Smooth muscle cell (in vitro differentiated cells): ENCODE results near the gene EIF4G3. TPM values are rescaled to one million over a fixed set of nuclear protein-coding genes. Genes with fewer than 3 reads are reported as not detected.

ENCODE experiments used
- DNase-seq: peaks from one replicate; lab custom pipeline; 2025; ENCODE audit not compliant: unreplicated experiment; lab: John Stamatoyannopoulos, UW
- H2AFZ ChIP-seq: fragments of 200-600 bp; sonication (generic); 2 replicates; pipeline ENCODE4 v1.6.0; 2016; ENCODE audit warnings: antibody characterized with exemption, low read depth, mild to moderate bottlenecking
- H3F3A ChIP-seq: fragments of 200-600 bp; sonication (generic); 2 replicates; pipeline ENCODE4 v1.6.0; 2017; ENCODE audit warnings: antibody characterized with exemption, low read depth
- H3K27ac ChIP-seq: fragments of 200-600 bp; sonication (generic); 2 replicates; pipeline ENCODE4 v1.5.1; 2016; ENCODE audit warnings: low read depth, mild to moderate bottlenecking
- H3K27me3 ChIP-seq: fragments of 200-600 bp; sonication (generic); 2 replicates; pipeline ENCODE4 v1.6.1; 2016; ENCODE audit warnings: low read depth, mild to moderate bottlenecking
- H3K36me3 ChIP-seq: fragments of 200-600 bp; sonication (generic); 2 replicates; pipeline ENCODE4 v1.5.1; 2016; ENCODE audit warnings: low read depth
- H3K4me1 ChIP-seq: fragments of 200-600 bp; sonication (generic); 2 replicates; pipeline ENCODE4 v1.5.1; 2016; ENCODE audit warnings: low read depth
- H3K4me2 ChIP-seq: fragments of 200-600 bp; sonication (generic); 2 replicates; pipeline ENCODE4 v1.6.0; 2016; ENCODE audit warnings: mild to moderate bottlenecking
- H3K4me3 ChIP-seq: fragments of 200-600 bp; sonication (generic); 2 replicates; pipeline ENCODE4 v1.5.1; 2016; ENCODE audit warnings: mild to moderate bottlenecking
- H3K79me2 ChIP-seq: fragments of 200-600 bp; sonication (generic); 2 replicates; pipeline ENCODE4 v1.6.0; 2016; ENCODE audit warnings: low read depth, mild to moderate bottlenecking
- H3K9ac ChIP-seq: fragments of 200-600 bp; sonication (generic); 2 replicates; pipeline ENCODE4 v1.6.0; 2016; ENCODE audit warnings: low read depth
- H3K9me3 ChIP-seq: fragments of 200-600 bp; sonication (generic); replicated peaks from 2 replicates; pipeline ENCODE4 v1.5.1; 2016; ENCODE audit warnings: low read depth
- H4K20me1 ChIP-seq: fragments of 200-600 bp; sonication (generic); 2 replicates; pipeline ENCODE4 v1.6.0; 2016; ENCODE audit warnings: low read depth
- CTCF ChIP-seq: fragments of 200-600 bp; sonication (generic); IDR thresholded peaks from 2 replicates; pipeline ENCODE4 v1.5.1; 2017; ENCODE audit warnings: borderline replicate concordance, mild to moderate bottlenecking, antibody characterized with exemption; ENCODE audit not compliant: insufficient read depth, poor library complexity, severe bottlenecking
- WGBS: methylation state at CpG from one replicate; pipeline ENCODE4 v1.1.7; 2016; ENCODE audit warnings: low lambda C conversion rate; 5-methylcytosine and 5-hydroxymethylcytosine counted together
- polyA plus RNA-seq: library from polyadenylated mRNA; unstranded; fragments of >200 nt; fragmentation: Nextera tagmentation; extraction: Ambion mirVana; gene quantifications from 2 replicates; pipeline ENCODE4 v1.2.1, GENCODE V29; 2016
- total RNA-seq: library from RNA; depleted of rRNA; stranded (reverse); fragments of >200 nt; gene quantifications from 2 replicates; pipeline ENCODE4 v1.2.3, GENCODE V29; 2014

Gene EIF4G3
- total and polyA plus RNA-seq, 2 experiments from 2014 or later, result 31.5 to 49.5 TPM

GRCh38 chr1:21168444-21168843 lies 8.3 kb downstream of the EIF4G3 start:
- H3K36me3 ChIP-seq, result no peaks in the 10 kb centered on the region

DNA sequence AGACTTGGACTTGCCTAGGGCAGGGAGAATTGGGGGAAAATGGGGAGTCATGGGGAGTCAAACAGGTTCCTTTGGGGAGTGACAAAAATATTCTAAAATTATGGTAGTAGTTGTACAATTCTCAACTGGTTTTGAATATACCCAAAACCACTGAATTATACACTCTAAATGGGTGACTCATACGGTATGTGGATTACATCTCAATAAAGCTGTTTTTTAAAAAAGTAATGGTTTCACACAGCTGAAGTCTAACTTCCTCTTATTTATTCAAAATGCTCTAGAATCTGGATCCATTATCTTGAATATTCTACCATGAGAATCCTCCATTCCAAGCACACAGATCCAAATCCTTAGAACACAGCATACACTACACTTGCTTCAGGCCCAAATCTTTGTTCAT lies 11.1 kb downstream of the EIF4G3 start:
- Histone ChIP-seq H3K4me1 (no peaks in the 10 kb centered on the region), H4K20me1 (peaks cover 91% of the 10 kb centered on the region), H3K27ac (no peak overlapping the region)

More at GRCh38 chr1:21168444-21168843, 8.3 kb downstream of the EIF4G3 start:
- H4K20me1 ChIP-seq, result peaks cover 92% of the 10 kb centered on the region
- H3K4me1 ChIP-seq, result no peaks in the 10 kb centered on the region
- H3K4me3 ChIP-seq, result no peak overlapping the region
- no peak overlapping the region for H3K4me2 ChIP-seq
- H2AFZ ChIP-seq, result no peak overlapping the region
- no peak overlapping the region for H3K27ac ChIP-seq
- H3F3A ChIP-seq, result no peaks in the 10 kb centered on the region
- H3K9ac ChIP-seq, result no peak overlapping the region
- H3K9me3 ChIP-seq, result no peaks in the 10 kb centered on the region
- DNase-seq, result no peak
- no peak for TF ChIP-seq CTCF
- H3K27me3 ChIP-seq, result no peaks in the 10 kb centered on the region
- 100% methylated on average over 2 of the region's 2 CpGs for WGBS
- H3K79me2 ChIP-seq, result peaks cover 100% of the 10 kb centered on the region

GRCh38 chr1:21165076-21165475 lies 11.6 kb downstream of the EIF4G3 start:
- H2AFZ ChIP-seq, result no peak overlapping the region
- no peaks in the 10 kb centered on the region for H3K27me3 ChIP-seq
- H3K9ac ChIP-seq, result no peak overlapping the region
- H3K79me2 ChIP-seq, result peaks cover 100% of the 10 kb centered on the region
- no peak for DNase-seq
- H3K4me2 ChIP-seq, result no peak overlapping the region
- no peaks in the 10 kb centered on the region for H3F3A ChIP-seq
- no peak overlapping the region for H3K27ac ChIP-seq
- TF ChIP-seq CTCF, result no peak
- H3K9me3 ChIP-seq, result no peaks in the 10 kb centered on the region
- no peaks in the 10 kb centered on the region for H3K36me3 ChIP-seq
- H3K4me3 ChIP-seq, result no peak overlapping the region
- no peaks in the 10 kb centered on the region for H3K4me1 ChIP-seq
- H4K20me1 ChIP-seq, result peaks cover 89% of the 10 kb centered on the region
- 99% methylated on average over 2 of the region's 2 CpGs for whole genome bisulfite sequencing

More for the DNA sequence above, 11.1 kb downstream of the EIF4G3 start:
- 100% methylated on average over 1 of the region's 1 CpG for WGBS
- Histone ChIP-seq H3K36me3 (no peaks in the 10 kb centered on the region), H3K27me3 (no peaks in the 10 kb centered on the region), H3F3A (no peaks in the 10 kb centered on the region), H3K9ac (no peak overlapping the region), H3K79me2 (peaks cover 100% of the 10 kb centered on the region), H3K4me3 (no peak overlapping the region), H2AFZ (no peak overlapping the region), H3K9me3 (no peaks in the 10 kb centered on the region), H3K4me2 (no peak overlapping the region)
- no peak for TF ChIP-seq CTCF
- DNase-seq, result no peak

DNA sequence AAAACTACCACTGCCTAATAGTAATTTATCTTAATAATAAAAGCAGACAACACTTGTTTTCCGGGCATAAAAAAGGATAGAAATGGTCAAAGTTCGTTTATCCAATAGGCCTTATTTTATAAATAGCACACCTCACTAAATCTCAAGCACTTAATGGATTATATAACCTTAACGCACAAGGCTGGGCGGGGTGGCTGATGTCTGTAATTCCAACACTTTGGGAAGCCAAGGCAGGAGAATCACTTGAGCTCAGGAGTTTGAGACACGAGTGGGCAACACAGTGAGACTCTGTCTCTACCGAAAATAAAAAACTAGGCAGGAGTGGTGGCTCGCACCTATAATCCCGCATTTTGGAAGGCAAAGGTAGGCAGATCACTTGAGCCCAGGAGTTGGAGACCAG lies 12.4 kb downstream of the EIF4G3 start:
- no peak overlapping the region for H3K4me3 ChIP-seq
- H3K36me3 ChIP-seq, result no peaks in the 10 kb centered on the region
- H3K4me2 ChIP-seq, result no peak overlapping the region
- no peaks in the 10 kb centered on the region for H3K4me1 ChIP-seq
- peaks cover 91% of the 10 kb centered on the region for H4K20me1 ChIP-seq
- TF ChIP-seq CTCF, result no peak
- WGBS, result 95% methylated on average over 8 of the region's 8 CpGs
- H3K9me3 ChIP-seq, result no peaks in the 10 kb centered on the region
- H2AFZ ChIP-seq, result no peak overlapping the region
- H3K79me2 ChIP-seq, result peaks cover 100% of the 10 kb centered on the region
- no peak overlapping the region for H3K9ac ChIP-seq
- H3F3A ChIP-seq, result no peaks in the 10 kb centered on the region
- no peaks in the 10 kb centered on the region for H3K27me3 ChIP-seq
- H3K27ac ChIP-seq, result no peak overlapping the region
- no peak for DNase-seq
